ENCODE results near the gene CERS6.
"Not testable (repeated sequence)": the region's sequence is repeated elsewhere in the genome, so short reads cannot be mapped to it uniquely, and the experiment has no call there.

The CERS6 gene

DNA sequence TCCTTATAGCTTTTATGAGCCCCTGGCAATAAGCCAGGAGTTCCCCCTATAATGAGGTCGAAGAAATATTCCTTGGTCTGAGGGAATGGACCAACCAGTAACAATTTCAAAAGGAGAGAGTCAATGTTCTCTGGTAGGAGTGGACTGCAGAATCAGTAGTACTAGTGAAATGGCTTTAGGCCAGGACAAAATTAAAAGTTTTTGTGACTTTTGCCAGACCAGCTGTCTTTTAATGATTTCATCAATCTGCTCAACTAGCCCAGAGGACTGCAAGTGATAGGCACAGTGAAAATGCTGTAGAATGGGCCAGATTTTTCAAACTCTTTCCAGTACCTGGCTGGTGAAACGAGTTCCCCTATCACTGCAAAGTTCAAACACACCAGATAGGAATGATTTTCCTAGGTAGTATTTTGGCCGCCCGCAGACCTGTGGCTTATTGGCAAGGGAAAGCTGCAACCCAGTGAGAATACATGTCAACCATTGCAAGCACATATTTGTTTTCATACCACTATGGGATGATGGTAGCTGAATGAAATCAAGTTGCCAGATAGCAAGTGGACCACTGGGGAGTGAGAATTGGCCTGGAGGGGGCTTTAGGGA lies 45.5 kb downstream of the CERS6 start:
- TF ChIP-seq ARNTL (CRISPR knock-in tag; IDR thresholded peaks at IDR 0.05; ENCODE audit: borderline replicate concordance, low read depth): no peak
- TF ChIP-seq ZNF70 (CRISPR knock-in tag; IDR thresholded peaks at IDR 0.05): no peak
- no peak for TF ChIP-seq TOX (CRISPR knock-in tag; IDR thresholded peaks at IDR 0.05; ENCODE audit: borderline replicate concordance)
- TF ChIP-seq BACH2 (CRISPR knock-in tag; IDR thresholded peaks at IDR 0.05; ENCODE audit: borderline replicate concordance): no peak
- no peak for TF ChIP-seq SNAI2 (CRISPR knock-in tag; IDR thresholded peaks at IDR 0.05)
- no peak for TF ChIP-seq POU6F1 (CRISPR knock-in tag; IDR thresholded peaks at IDR 0.05; ENCODE audit: borderline replicate concordance, low read depth)
- TF ChIP-seq ZC3H10 (CRISPR knock-in tag; IDR thresholded peaks at IDR 0.05): no peak
- no peak for TF ChIP-seq ISL1 (CRISPR knock-in tag; IDR thresholded peaks at IDR 0.05)
- no peak for TF ChIP-seq ESRRG (CRISPR knock-in tag; IDR thresholded peaks at IDR 0.05)
- no peak for TF ChIP-seq ZNF8 (CRISPR knock-in tag; IDR thresholded peaks at IDR 0.05)
- TF ChIP-seq CSDC2 (CRISPR knock-in tag; IDR thresholded peaks at IDR 0.05): no peak
- TF ChIP-seq PPARA (CRISPR knock-in tag; IDR thresholded peaks at IDR 0.05; ENCODE audit: borderline replicate concordance): no peak
- TF ChIP-seq RARB (CRISPR knock-in tag; IDR thresholded peaks at IDR 0.05): no peak
- TF ChIP-seq OSR1 (CRISPR knock-in tag; IDR thresholded peaks at IDR 0.05): no peak
- no peak for ATAC-seq

GRCh38 chr2:168502852-168503251 lies 46.8 kb downstream of the CERS6 start:
- ATAC-seq: not testable (repeated sequence)

DNA sequence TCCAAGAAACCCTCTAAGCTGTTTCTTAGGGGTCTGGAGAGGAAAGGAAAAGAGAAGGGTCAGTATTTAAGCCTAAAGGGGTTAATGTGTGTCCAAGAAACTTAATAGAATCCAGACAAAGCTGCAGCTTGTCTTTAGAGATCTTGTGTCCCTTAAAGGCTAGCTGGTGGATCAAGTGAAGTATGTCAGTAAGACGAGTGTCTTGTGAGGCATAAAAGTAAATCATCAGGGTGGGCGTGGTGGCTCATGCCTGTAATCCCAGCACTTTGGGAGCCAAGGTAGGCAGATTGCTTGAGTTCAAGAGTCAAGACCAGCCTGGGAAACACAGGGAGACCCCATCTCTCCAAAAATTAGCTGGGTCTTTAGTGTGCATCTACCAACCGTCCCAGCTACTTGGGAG lies 47.8 kb downstream of the CERS6 start:
- TF ChIP-seq POU6F1 (CRISPR knock-in tag; IDR thresholded peaks at IDR 0.05; ENCODE audit: borderline replicate concordance, low read depth) (no peak), ZFP3 (CRISPR knock-in tag; IDR thresholded peaks at IDR 0.05) (no peak), BACH2 (CRISPR knock-in tag; IDR thresholded peaks at IDR 0.05; ENCODE audit: borderline replicate concordance) (no peak), OSR1 (CRISPR knock-in tag; IDR thresholded peaks at IDR 0.05) (no peak), ZNF565 (CRISPR knock-in tag; conservative IDR thresholded peaks at IDR 0.05; ENCODE audit: low read depth) (no peak), ISL1 (CRISPR knock-in tag; IDR thresholded peaks at IDR 0.05) (no peak), GLIS3 (CRISPR knock-in tag; IDR thresholded peaks at IDR 0.05) (no peak), PPARA (CRISPR knock-in tag; IDR thresholded peaks at IDR 0.05; ENCODE audit: borderline replicate concordance) (no peak), TOX (CRISPR knock-in tag; IDR thresholded peaks at IDR 0.05; ENCODE audit: borderline replicate concordance) (no peak)
- TF ChIP-seq, protein P1, sequence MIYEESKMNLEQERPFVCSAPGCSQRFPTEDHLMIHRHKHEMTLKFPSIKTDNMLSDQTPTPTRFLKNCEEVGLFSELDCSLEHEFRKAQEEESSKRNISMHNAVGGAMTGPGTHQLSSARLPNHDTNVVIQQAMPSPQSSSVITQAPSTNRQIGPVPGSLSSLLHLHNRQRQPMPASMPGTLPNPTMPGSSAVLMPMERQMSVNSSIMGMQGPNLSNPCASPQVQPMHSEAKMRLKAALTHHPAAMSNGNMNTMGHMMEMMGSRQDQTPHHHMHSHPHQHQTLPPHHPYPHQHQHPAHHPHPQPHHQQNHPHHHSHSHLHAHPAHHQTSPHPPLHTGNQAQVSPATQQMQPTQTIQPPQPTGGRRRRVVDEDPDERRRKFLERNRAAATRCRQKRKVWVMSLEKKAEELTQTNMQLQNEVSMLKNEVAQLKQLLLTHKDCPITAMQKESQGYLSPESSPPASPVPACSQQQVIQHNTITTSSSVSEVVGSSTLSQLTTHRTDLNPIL (CRISPR knock-in tag; IDR thresholded peaks at IDR 0.05; ENCODE audit: low read depth): no peak
- no peak for ATAC-seq

DNA sequence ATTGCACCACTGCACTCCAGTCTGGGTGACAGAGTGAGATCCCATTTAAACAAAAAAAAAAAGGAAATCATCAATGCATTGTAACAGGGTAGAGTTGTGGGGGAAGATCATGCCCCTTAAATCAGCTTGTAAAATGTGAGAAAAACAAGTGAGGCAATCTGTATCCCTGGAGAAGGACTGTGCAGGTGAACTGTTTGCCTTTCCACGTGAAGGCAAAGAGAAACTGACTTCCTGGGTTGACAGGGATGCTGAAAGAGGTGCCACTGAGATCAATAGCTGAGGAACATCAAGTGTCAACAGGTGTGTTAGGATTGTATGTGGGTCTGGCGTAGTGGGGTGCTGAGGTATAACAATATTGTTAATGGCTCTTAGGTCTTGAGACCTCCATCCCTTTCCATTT lies 48.3 kb downstream of the CERS6 start:
- TF ChIP-seq, protein P2, sequence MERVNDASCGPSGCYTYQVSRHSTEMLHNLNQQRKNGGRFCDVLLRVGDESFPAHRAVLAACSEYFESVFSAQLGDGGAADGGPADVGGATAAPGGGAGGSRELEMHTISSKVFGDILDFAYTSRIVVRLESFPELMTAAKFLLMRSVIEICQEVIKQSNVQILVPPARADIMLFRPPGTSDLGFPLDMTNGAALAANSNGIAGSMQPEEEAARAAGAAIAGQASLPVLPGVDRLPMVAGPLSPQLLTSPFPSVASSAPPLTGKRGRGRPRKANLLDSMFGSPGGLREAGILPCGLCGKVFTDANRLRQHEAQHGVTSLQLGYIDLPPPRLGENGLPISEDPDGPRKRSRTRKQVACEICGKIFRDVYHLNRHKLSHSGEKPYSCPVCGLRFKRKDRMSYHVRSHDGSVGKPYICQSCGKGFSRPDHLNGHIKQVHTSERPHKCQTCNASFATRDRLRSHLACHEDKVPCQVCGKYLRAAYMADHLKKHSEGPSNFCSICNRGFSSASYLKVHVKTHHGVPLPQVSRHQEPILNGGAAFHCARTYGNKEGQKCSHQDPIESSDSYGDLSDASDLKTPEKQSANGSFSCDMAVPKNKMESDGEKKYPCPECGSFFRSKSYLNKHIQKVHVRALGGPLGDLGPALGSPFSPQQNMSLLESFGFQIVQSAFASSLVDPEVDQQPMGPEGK (CRISPR knock-in tag; IDR thresholded peaks at IDR 0.05; ENCODE audit: borderline replicate concordance): no peak
- ATAC-seq: no peak

- TF ChIP-seq PPARA (CRISPR knock-in tag; IDR thresholded peaks at IDR 0.05; ENCODE audit: borderline replicate concordance): no peak
- no peak for TF ChIP-seq RARB (CRISPR knock-in tag; IDR thresholded peaks at IDR 0.05)
- no peak for TF ChIP-seq ARNTL (CRISPR knock-in tag; IDR thresholded peaks at IDR 0.05; ENCODE audit: borderline replicate concordance, low read depth)
- peak; percentile 42; the same call in 1 of the 2 replicates for TF ChIP-seq ZNF8 (CRISPR knock-in tag; IDR thresholded peaks at IDR 0.05)
- peak; percentile 85 for TF ChIP-seq TCF4 (CRISPR knock-in tag; IDR thresholded peaks at IDR 0.05; ENCODE audit: borderline replicate concordance)
- no peak for TF ChIP-seq SNAI2 (CRISPR knock-in tag; IDR thresholded peaks at IDR 0.05)
- TF ChIP-seq ZNF70 (CRISPR knock-in tag; IDR thresholded peaks at IDR 0.05): no peak
- no peak for TF ChIP-seq ISL1 (CRISPR knock-in tag; IDR thresholded peaks at IDR 0.05)
- TF ChIP-seq, protein P1 (CRISPR knock-in tag; IDR thresholded peaks at IDR 0.05; ENCODE audit: low read depth): no peak
- no peak for TF ChIP-seq ZC3H10 (CRISPR knock-in tag; IDR thresholded peaks at IDR 0.05)
- TF ChIP-seq ZNF565 (CRISPR knock-in tag; conservative IDR thresholded peaks at IDR 0.05; ENCODE audit: low read depth): no peak
- ATAC-seq: no peak; the same call in 2 of the 3 replicates
Observed at GRCh38 chr2:168510125-168510756, 54.2 kb downstream of the CERS6 start.
